GM18520 (cell line): Measurements from ENCODE around the gene CTXND2.
"Not testable (repeated sequence)": the region's sequence is repeated elsewhere in the genome, so short reads cannot be mapped to it uniquely, and the experiment has no call there.

Experiments
- ATAC-seq: cut with Tn5 transposase; IDR thresholded peaks from one replicate; pipeline ENCODE4 v1.9.1; 2021; ENCODE audit not compliant: unreplicated experiment

The CTXND2 gene

GRCh38 chr1:150887018-150887417, at the start of gene CTXND2:
CTXND2 (plus strand) TSS chr1:150887136; CDS start chr1:150912315, 25,179 bp downstream.
- ATAC-seq, result no peak

DNA sequence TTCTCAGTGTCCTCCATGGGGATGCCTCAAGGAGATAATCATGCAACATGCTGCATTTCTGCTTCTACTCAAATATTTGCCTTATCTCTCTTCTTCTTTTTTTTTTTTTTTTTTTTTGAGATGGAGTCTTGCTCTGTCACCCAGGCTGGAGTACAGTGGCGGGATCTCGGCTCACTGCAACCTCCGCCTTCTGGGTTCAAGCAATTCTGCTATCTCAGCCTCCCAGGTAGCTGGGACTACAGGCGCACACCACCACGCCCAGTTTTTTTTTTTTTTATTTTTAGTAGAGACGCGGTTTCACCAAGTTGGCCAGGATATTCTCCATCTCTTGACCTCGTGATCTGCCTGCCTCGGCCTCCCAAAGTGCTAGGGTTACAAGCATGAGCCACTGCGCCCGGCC, 46.1 kb upstream of the CTXND2 start:
- not testable (repeated sequence) for ATAC-seq

- ATAC-seq, result no peak
Observed at GRCh38 chr1:150841626-150842025, 45.3 kb upstream of the CTXND2 start.

DNA sequence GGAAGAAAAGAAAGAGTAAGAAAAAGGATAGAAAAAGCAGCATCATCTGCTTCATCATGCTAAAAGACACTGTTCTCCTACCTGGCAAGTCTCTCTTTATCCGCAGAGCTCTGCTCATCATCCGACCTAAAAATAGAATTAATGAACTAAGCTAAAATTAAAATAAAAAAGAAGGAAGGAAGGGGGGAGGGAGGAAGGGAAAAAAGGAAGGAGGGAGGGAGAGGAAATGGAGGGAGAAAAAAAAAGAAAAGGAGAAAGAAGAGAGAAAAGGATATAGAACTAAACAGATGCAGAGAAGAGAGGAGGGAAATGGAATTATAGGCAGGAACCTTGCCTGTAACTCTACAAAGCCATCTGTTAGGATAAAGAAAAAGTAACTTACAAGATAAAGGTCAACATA, 44.6 kb upstream of the CTXND2 start:
- ATAC-seq, result no peak

GRCh38 chr1:150842964-150843363, 44.0 kb upstream of the CTXND2 start:
- no peak for ATAC-seq

DNA sequence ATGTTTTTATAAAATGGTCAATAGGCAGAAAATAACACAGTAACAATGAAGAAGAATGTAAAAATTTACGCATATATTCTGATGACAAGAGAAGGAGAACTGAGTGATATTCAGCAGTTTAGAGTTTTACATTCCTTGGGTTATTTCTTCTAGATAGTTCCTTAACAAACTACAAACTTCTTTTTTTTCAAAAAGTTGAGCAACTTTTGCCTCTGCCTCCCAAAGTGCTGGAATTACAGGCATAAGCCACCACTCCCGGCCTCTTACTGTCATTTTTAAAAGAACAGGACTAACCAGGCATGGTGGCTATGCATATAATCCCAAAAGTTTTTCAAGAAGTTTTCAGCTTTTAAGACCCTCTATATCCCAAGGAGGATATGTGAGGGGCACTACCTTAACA, 43.5 kb upstream of the CTXND2 start:
- ATAC-seq, result no peak

GRCh38 chr1:150846473-150847146, 40.3 kb upstream of the CTXND2 start:
- ATAC-seq, result no peak

DNA sequence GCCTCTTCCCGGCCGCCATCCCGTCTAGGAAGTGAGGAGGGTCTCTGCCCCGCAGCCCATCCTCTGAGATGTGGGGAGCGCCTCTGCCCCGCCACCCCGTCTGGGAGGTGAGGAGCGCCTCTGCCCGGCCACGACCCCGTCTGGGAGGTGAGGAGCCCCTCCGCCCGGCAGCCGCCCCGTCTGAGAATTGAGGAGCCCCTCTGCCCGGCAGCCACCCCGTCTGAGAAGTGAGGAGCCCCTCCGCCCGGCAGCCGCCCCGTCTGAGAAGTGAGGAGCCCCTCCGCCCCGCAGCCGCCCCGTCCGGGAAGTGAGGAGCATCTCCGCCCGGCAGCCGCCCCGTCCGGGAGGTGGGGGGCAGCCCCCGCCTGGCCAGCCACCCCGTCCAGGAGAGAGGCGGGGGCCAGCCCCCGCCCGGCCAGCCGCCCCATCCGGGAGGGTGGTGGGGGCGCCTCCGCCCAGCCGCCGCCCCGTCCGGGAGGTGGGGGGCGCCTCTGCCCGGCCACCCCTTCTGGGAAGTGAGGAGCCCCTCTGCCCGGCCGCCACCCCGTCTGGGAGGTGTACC, 36.1 kb upstream of the CTXND2 start:
- ATAC-seq, result not testable (repeated sequence)

DNA sequence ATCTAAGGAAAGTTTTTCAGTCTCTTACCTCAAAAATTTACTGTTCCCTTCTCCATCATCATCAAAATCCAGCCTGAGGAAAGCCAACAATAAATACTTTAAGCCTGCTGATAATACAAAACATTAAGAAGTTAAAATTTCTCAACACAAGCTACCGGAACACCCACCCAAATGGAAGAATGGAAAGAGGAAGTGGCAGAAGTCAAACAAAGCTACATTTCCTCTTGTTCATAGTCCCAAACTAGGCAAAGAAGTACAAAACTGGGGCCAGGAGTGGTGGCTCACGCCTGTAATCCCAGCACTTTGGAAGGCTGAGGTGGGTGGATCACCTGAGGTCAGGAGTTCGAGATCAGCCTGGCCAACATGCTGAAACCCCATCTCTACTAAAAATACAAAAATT, 34.2 kb upstream of the CTXND2 start:
- ATAC-seq, result not testable (repeated sequence)

DNA sequence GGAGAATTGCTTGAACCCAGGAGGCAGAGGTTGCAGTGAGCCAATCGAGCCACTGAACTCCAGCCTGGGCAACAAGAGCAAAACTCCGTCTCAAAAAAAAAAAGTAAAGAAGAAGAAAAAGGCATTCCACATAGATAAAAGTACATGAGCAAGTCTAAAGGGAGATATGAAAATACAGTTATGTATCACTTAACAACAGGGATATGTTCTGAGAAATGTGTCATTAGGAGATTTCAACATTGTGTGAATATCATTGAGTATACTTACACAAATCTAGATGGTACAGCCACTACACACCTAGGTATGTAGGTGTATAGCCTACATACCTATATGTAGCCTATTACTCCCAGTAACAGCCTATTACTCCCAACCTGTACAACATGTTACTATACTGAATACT, 23.2 kb upstream of the CTXND2 start:
- no peak for ATAC-seq

- not testable (repeated sequence) for ATAC-seq
Observed at GRCh38 chr1:150864200-150864599, 22.7 kb upstream of the CTXND2 start.

- no peak for ATAC-seq
Observed at GRCh38 chr1:150869683-150870082, 17.3 kb upstream of the CTXND2 start.

- ATAC-seq, result no peak
Observed at GRCh38 chr1:150872572-150872971, 14.4 kb upstream of the CTXND2 start.

DNA sequence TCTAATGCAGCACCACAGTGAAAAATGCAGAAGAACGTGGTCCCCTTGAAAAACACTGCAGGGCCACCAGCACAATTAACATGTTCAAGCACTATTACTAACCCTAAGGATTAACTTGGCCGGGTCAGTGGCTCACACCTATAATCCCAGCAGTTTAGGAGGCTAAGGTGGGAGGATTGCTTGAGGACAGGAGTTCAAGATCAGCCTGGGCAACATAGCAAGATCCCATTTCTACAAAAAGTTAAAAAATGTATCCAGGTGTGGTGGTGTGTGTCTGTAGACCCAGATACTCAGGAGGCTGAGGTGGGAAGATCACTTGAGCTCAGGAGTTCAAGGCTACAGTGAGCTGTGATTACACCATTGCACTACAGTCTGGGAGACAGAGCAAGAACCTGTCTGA, 13.4 kb upstream of the CTXND2 start:
- no peak for ATAC-seq

- ATAC-seq, result no peak
Observed at GRCh38 chr1:150874455-150875196, 12.3 kb upstream of the CTXND2 start.

DNA sequence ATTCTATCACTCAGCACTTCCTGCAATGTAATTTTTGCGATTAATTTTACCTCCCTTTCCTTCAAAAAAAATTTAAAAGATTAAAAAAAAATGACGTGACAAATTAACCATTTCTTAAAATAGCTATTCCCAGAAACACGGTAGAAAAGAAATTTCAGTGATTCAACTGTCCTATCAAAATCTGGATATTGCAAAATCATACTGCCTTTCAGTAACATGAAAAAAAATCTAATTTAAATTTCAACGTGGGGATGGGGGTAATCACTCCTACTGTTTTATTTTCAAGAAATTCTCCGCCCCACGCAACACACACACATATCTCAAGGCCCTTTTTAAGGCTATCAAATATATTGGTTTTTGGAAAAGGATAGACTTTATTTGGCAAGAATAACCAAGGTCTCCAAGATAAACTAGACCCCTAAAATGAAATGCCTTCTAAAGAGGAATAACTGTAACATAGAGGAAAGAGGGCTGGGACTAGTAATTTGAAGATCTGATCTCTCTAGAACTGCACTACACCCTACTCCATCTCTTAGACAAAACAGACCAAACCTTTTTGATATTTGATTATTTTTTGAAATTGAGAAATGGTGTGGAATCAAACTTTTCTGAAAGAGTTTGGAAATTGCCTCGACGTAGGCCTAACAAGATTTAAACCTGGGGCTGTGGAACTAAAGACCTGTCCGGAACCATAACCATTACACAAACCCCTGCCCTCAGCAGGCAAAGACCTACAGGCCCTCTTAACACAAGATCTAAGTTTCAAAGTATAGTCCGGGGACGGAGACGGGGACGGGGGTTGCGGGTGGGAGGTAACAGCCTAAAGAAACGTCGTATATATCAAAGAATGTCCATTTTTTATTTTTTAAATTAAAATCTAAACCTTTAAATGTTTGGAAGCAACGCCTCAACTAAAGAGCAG, 11.5 kb upstream of the CTXND2 start:
- ATAC-seq, result no peak

DNA sequence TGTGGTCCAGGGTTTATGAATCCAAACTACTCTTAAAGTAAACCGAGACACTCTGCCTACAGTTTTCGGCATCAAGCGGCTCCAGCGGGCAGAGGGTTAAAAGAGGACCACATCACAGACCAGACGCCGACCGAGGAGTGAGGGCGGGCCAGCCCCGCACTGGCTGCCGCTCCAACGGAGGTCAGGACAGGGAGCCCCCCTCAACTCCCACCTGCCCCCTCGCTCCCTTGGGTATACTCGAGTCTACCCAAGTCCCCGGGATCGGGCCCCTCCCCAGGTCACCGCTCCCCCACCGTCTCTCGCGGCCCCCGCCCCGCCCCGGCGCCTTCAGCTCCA, 10.8 kb upstream of the CTXND2 start:
- peak; percentile 5 for ATAC-seq

DNA sequence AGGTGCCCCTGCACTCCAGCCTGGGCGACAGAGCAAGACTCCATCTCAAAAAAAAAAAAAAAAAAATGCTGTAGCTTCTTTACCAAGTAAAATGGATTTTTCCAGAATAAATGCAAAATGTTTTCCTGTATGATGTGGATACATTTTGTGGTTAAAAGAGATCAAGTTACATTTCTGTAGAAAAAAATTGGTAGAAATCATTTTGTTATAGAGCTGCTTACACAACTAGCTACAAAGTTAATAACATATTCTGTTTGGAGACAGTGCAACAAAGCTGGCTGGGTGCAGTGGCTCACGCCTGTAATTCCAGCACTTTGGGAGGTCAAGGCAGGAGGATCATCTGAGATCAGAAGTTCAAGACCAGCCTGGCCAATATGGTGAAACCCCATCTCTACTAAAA, 8.0 kb upstream of the CTXND2 start:
- ATAC-seq, result not testable (repeated sequence)

DNA sequence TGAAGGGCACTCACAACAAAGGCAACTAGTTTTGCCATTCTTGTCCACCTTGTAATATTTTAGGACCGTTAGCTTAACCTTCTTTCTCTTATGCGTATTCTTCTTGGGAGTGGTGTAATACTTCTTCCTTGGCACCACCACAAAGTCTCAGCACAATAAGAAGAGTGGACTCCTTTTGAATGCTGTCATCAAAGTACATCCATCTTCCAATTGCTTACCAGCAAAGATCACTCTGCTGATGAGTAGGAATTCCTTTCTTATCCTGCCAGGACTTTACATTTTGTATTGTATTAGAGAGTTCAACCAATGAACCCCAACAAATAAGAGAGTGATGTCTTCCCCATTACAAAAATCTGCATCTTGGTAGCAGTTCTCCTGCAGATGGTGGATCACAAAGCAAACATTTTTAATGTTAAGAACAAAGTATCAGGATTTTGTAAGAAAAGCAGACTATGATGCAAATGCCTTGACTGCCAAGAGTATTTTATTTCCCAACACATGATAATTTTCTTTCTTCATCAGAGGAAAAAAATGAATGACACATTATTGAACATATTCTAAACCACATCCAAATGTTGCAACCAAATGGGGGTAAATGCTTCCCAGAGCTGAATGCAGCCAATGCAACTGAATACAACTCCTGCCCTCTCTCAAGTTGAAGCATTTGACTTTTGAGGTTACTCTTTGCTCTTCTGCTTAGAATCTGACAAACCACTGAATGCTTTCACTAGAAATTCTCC, 5.4 kb upstream of the CTXND2 start:
- ATAC-seq, result no peak

DNA sequence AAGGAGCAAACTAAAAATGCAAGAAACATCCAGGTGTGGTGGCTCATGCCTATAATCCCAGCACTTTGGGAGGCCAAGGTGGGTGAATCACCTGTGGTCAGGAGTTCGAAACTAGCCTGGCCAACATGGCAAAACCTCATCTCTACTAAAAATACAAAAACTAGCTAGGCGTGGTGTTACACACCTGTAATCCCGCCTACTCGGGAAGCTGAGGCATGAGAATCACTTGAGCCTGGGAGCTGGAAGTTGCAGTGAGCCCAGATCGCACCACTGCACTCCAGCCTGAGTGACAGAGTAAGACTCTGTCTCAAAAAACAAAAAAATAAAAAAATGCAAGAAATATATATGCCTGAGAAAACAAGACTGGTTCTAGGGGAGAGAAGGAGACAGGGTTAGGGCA, 3.8 kb upstream of the CTXND2 start:
- not testable (repeated sequence) for ATAC-seq

DNA sequence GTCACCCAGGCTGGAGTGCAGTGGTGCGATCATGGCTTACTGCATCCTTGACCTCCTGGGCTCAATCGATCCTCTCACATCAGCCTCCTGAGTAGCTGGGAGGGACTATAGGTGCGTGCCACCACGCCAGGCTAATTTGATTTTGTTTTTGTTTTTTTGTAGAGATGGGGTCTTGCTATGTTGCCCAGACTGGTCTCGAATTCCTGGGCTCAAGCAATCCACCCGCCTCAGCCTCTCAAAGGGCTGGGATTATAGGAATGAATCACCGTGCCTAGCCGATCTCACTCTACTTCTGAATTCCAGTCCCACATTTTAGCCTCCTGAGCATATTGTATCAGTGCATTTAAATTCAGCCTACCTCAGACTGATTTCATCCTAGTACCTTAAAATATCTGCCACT, 1.8 kb downstream of the CTXND2 start:
- no peak for ATAC-seq
